ENCODE results near the gene PIM1.
A peak's percentile ranks its signal among the peaks of the same experiment; 100 is the strongest.
"Not testable (repeated sequence)": the region's sequence is repeated elsewhere in the genome, so short reads cannot be mapped to it uniquely, and the experiment has no call there.

The PIM1 gene

DNA sequence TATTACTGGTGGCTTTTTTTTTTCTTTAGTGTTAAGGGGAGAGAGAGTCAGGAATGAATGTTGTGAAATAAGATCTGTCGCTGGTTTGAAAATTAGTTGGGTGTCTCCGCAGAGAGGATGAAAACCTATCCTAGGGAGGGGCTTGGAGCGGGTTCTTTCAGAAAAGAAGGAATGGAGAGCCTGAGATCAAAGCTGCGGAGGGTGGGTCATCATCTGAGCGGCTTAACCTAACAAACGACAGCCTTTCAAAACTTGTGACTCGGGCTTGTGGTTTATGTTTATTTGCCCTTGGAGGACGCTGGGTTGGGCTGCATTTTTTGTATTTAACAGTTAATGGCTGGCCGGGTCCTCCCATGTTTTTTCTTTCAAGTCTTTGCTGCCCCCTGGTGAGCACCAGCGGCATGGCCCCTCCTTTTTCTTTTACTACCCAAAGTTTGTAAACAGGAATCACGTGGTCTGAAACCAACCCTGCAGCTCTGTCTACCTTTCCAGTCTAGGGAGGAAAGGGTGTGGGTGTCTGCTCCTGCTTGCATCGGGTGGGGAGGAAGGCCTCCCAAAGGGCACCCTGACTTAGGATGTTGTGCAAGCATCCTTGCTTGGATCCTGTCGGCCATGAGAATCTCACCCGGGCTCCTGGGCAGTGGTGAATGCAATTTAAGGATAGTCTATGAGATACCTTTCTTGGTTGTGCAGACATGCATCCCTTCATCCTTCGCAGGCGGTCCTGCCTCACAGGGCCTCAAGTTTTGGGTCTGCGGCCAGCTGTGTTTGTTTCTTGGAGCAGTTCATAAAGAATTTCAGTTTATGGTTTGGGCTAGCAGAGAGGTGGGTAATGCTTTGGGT lies 2.2 kb downstream of the PIM1 start:
- DNase-seq: peak; percentile 89

DNA sequence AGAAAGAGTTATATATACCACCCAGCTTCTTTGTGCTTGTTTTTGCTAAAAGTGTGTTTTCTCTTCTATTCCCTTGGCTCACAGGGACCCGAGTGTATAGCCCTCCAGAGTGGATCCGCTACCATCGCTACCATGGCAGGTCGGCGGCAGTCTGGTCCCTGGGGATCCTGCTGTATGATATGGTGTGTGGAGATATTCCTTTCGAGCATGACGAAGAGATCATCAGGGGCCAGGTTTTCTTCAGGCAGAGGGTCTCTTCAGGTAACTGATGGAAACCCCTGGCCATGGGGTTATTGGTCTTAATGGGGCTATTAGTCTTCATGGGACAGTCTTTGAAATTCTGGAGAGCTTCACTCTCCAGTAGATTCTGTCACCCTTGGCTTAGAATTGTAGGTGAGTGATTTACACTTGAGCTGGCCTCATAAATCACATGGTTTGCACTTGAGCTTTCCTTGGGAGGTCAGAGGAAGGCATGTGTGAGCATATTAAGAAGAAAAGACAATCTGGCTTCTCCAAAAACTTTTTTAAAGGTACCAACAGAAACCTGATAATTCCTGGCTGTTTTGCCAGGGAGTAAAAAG lies 3.0 kb downstream of the PIM1 start:
- no peak for DNase-seq

DNA sequence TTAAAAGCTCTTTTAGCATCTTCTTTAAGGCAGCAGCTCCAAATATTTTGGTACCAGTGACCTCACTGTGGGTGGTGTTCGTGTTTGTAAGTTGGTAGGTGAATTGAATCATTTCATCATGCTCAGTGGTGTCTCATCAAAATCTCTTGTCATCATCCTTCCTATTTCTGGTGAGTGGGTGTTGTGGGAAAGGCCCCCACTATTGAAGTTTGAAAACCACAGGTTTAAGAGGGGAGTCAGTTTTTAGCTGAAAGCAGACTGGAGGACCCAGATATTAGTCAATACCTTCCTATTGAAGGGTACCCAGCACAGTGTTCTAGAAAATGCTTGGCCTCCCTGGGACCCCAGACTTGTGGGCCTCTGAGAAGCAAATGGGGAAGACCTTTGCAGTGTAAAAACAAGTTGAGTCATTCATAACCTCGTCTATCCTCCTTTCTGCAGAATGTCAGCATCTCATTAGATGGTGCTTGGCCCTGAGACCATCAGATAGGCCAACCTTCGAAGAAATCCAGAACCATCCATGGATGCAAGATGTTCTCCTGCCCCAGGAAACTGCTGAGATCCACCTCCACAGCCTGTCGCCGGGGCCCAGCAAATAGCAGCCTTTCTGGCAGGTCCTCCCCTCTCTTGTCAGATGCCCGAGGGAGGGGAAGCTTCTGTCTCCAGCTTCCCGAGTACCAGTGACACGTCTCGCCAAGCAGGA lies 3.7 kb downstream of the PIM1 start:
- no peak for DNase-seq

DNA sequence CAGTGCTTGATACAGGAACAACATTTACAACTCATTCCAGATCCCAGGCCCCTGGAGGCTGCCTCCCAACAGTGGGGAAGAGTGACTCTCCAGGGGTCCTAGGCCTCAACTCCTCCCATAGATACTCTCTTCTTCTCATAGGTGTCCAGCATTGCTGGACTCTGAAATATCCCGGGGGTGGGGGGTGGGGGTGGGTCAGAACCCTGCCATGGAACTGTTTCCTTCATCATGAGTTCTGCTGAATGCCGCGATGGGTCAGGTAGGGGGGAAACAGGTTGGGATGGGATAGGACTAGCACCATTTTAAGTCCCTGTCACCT lies 4.2 kb downstream of the PIM1 start:
- no peak for DNase-seq

DNA sequence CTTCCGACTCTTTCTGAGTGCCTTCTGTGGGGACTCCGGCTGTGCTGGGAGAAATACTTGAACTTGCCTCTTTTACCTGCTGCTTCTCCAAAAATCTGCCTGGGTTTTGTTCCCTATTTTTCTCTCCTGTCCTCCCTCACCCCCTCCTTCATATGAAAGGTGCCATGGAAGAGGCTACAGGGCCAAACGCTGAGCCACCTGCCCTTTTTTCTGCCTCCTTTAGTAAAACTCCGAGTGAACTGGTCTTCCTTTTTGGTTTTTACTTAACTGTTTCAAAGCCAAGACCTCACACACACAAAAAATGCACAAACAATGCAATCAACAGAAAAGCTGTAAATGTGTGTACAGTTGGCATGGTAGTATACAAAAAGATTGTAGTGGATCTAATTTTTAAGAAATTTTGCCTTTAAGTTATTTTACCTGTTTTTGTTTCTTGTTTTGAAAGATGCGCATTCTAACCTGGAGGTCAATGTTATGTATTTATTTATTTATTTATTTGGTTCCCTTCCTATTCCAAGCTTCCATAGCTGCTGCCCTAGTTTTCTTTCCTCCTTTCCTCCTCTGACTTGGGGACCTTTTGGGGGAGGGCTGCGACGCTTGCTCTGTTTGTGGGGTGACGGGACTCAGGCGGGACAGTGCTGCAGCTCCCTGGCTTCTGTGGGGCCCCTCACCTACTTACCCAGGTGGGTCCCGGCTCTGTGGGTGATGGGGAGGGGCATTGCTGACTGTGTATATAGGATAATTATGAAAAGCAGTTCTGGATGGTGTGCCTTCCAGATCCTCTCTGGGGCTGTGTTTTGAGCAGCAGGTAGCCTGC lies 4.8 kb downstream of the PIM1 start:
- no peak for DNase-seq

DNA sequence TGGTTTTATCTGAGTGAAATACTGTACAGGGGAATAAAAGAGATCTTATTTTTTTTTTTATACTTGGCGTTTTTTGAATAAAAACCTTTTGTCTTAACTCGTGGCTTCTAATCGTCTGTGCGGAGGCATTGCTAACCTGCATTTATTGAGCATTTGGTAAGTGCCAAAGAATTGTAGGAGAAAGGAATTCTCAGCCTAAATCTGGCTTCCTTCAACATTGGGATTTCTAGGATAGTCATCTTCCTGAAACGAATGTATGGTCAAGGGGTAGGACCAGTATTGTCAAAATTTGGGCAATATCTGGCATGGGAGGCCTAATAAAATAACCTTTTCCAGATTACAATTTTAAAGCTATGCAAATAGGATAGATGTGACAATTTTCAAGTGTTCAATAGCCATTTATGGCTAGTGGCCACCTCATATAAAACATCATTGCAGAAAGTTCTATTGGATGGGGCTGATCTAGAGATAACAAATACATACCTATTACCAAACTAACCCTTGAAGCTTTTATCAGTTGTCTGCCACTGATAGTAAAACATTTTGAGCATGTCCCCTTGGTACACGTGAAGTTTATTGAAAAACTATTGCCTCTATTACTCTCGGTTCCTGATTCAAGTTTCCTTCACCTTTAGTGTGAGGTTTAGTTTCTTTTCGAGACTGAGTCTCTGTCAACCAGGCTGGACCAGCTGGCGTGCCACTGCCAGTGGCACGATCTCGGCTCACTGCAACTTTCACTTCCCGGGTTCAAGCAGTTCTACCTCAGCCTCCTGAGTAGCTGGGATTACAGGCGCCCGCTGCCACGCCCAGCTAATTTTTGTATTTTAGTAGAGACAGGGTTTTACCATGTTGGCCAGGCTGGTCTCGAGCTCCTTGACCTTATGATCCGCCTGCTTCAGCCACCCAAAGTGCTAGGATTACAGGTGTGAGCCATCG lies 5.6 kb downstream of the PIM1 start:
- no peak for DNase-seq

DNA sequence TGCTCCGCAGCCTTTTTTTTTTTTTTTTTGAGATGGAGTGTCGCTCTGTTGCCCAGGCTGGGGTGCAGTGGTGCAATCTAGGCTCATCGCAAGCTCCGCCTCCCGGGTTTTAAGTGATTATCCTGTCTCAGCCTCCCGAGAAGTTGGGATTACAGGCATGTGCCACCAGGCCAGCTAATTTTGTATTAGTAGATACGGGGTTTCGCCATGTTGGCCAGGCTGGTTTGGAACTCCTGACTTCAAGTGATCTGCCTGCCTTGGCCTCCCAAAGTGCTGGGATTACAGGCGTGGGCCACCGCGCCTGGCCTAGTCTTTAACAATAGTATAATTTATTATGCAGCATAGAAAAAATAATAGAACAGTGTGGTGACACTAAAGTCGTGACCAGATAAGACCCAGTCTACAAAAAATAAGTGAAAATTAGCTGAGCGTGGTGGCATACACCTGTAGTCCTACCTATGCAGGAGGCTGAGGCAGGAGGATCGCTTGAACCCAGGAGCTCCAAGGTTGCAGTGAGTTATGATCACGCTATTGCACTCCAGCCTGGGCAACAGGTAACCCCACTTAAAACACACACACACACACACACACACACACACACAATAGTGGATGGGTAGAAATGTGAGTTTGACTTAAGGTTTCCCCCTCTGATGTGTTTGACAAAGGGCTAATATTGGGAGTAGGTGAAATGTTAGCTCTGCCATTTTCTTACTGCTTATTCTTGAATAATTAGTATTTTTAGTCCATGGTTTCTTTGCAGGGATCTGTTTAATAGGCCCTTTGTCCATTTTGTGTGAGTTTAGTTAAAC lies 6.5 kb downstream of the PIM1 start:
- no peak for DNase-seq

DNA sequence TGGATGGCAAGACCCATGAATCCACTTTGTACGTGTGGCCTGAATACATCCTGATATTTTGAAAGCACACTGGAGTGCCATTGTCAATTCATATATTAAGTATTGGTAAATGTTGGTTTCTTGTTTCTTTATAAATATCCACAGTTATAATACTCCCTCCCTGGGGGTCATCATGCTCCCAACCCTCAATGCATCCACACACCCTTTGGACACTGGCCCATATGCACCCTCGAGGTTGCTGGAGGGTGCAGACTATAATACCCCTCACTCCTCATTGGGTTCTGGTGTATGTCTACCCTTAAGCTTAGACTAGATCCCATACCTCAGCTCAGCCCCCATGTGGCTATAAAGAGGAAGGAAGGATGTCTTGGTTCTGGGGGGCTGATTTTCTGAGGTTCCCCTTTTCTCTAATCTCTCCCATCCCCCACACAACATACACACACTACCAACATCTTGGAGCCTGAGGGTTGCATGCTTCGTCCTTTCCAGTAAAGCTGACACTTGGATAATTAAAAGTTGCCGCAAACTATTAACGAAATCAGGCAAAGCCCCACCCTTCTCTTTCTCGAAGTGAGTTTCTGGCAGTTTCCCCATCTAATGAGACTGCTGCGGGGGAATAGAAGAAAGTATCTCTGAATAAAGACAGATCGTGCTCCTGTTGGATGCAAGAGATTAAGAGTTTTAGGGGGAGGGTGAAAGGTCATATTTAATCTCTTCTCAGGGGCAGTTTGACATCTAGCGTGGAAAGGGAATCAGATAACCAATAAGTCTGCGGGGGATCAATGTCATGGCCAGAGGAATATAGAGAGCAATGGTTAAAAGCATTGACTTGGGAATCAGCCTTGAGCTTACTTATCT lies 7.4 kb downstream of the PIM1 start:
- DNase-seq: no peak

DNA sequence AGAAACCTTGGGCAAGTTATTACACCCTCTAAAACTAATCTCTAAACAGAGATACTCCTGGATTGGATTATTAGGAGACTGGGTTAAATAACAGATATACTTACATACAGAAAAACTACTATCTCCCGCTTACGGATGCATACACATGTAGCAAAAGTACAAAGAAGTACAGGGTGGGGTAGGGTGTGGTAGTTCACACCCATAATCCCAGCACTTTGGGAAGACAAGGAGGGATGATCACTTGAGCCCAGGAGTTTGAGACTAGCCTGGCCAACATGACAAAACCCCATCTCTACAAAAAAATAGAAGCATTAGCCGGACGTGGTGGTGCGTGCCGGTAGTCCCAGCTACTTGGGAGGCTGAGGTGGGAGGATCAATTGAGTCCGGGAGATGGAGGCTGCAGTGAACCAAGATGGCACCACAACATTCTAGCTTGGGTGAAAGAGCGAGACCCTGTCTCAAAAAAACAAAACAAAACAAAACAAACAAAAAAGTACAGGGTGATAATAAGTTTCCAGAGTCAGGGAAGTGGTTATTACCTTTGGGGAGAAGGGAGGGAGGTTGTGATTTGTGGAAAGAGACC lies 8.1 kb downstream of the PIM1 start:
- DNase-seq: no peak

DNA sequence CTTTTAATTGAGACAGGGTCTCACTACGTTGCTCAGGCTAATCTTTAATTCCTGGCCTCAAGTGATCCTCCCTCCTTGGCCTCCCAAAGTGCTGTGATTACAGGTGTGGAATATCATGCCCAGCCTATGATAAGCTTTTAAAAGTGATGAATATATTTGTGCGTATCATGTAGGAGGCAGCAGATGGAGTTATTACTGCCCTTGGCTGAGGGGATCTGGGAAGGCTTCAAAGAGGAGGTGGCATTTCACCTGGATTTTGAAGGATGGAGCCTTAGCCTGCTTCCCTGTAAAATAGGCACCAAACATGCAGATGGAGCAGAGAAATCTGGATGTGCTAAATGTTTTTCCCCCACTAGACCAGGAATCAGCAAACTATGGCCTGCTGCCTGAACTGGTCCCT lies 10.1 kb downstream of the PIM1 start:
- DNase-seq: no peak

DNA sequence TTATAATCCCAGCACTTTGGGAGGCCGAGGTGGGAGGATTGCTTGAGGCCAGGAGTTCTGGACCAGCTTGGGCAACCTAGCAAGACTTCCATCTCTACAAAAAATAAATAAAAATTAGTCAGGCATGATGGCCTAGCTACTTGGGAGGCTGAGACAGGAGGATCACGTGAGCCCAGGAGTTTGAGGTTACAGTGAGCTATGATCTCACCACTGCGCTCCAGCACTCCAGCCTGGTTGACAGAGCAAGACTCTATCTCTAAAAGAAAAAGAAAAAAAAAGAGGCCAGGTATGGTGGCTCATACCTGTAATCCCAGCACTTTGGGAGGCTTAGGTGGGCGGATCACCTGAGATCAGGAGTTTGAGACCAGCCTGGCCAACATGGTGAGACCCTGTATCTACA lies 10.7 kb downstream of the PIM1 start:
- DNase-seq: not testable (repeated sequence)

DNA sequence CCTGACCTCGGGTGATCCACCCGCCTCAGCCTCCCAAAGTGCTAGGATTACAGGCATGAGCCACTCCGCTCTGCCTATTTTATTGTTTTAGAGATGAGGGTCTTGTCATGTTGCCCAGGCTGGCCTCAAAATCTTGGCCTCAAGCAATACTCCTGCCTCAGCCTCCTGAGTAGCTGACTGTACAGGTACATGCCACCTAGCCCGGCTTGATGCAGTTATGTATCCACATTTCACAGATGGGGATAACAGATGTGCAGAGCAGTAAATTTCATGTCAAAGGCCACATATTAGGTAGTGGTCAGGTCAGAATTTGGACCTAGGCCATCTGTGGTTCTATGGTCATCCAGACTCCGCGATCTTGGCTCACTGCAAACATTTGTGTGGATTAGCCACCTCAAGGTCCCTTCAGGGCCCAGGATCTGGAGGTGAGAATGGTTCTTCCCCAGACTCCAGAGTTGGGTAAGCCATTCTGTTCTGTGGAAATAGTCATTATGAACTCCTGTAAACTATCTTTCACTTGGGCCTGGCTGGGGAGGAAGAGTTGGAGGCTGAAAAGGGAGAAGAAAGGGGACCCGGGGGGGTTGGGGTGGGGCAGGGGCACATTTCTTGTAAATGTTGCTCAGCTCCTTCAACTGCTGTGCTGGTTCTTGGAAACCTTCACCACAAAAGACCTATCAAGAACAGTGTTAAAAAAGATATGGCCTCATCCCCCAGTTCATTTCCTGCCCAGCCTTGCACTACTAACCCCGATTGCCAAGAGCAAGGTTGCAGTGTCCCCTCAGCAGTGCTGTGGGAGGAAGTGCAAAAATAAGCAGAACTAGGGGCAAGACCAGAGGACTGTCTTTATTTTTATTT lies 13.0 kb downstream of the PIM1 start:
- no peak for DNase-seq

DNA sequence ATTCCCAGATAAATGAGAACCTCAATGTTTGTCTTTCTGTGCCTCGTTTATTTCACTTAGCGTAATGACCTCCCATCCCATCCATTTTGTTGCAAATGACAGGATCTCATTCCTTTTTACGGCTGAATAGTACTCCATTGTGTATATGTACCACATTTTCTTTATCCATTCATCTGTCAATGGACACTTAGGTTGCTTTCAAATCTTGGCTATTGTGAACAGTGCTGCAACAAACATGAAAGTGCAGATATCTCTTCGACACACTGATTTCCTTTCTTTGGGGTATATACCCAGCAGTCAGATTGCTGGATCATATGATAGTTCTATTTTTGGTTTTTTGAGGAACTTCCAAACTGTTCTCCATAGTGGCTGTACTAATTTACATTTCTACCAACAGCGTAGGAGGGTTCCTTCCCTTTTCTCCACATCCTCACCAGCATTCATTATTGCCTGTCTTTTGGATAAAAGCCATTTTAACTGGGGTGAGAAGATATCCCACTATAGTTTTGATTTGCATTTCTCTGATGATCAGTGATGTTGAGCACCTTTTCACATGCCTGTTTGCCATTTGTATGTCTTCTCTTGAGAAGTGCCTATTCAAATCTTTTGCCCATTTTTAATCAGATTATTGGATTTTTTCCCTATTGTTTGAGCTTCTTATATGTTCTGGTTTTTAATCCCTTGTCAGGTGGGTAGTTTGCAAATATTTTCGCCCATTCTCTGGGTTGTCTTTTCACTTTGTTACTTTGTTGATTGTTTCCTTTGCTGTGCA lies 16.2 kb downstream of the PIM1 start:
- DNase-seq: not testable (repeated sequence)

DNA sequence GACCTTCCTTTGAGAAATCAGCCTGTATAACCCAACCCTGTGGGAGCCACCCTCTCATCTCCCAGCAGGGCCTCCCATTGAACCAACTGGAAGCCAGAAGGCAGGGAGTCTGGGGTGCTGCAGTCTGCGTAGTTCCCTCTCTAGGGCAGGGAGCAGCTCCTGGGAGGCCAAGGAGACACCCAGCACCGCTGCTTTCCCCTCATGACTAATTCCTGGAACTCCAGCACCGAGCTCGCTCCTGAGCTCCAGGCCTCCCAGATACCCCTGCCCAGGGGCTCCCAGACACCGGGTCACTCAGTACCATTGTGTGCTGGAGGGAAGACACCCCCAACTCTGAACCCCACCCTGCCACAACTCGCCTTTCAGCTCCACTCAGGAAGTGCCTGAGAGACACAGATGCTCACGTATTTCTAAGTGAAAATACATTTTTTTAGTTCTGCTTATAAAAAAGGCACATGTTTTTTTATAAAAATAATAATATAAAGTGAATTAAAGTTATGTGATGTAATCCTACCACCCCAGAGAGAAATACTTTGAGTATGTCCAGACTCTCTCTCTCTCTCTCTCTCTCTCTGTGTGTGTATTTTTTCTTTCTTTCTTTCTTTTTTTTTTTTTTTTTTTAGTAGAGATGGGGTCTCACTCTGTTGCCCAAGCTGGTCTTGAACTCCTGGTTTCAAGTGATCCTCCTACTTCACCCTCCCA lies 17.5 kb downstream of the PIM1 start:
- no peak for DNase-seq

DNA sequence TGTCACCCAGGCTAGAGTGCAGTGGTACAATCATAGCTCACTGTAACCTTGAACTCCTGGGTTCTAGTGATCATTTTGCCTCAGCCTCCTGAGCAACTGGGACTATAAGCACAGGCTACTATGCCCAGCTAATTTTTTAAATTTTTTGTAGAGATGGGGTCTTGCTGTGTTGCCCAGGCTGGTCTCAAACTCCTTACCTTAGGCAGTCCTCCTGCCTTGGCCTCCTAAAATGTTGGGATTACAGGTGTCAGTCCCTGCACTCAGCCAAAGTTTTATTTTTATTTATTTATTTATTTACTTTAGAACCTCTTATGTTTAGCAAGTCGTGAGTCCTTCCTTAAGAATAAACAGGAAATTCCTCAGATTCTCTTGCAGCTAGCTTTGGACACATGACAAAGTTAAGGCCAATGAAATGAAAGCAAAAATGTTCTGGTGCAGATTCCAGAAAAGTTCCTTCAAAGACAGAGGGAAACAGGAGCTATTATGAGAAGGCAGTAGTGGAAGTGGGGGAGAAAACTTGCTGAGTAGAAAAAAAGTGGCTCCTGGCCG lies 19.1 kb downstream of the PIM1 start:
- no peak for DNase-seq

DNA sequence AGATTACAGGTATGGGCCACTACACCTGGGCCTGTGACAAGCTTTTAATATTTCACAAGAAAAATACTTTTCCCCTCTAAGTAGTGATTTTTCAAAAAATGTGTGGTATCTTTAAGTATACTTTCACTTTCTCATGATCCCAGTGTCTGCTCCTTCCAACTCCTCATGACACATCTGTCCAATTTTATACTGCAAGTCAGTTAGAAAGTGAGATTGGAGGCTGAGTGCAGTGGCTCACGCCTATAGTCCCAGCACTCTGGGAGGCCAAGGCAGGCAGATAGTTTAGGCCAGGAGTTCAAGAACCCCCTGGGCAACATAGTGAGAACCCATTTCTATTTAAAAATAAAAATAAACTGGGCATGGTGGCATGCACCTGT lies 20.2 kb downstream of the PIM1 start:
- no peak for DNase-seq

DNA sequence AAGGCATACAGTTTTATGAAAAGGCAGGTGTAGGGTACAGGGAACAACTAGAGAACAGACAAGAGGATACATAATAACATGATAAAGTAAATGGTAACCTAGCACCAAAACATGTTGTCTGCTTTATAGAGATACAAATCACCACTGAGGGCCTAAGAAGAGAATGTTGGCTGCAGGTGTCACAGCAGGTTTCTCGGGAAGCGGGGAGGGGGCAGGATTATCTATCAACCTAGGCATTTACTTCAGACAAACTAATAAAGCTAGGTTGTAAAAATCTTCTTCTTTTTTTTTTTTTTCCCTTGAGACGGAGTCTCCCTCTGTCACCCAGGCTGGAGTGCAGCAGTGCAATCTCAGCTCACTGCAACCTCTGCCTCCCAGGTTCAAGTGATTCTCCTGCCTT lies 22.7 kb downstream of the PIM1 start:
- DNase-seq: no peak
